Measurements from ENCODE around the gene SEC14L5.

Gene SEC14L5

GRCh38 chr16:4991754-4992153, 33.6 kb downstream of the SEC14L5 start:
- Histone ChIP-seq H3K36me3 (ENCODE audit: control insufficient read depth in 2 of 2, insufficient read depth in 2 of 2, low read length in 2 of 2) (no peaks in the 10 kb centered on the region), H3K4me3 (ENCODE audit: low read length in 2 of 2) (no peak overlapping the region), H3K9me3 (ENCODE audit: control insufficient read depth in 2 of 2, low read length in 2 of 2) (no peaks in the 10 kb centered on the region), H3K27me3 (ENCODE audit: control insufficient read depth in 2 of 2, insufficient read depth in 2 of 2, low read length in 2 of 2) (peaks cover 3 to 7% of the 10 kb centered on the region in 2 donors), H3K4me1 (ENCODE audit: control insufficient read depth in 2 of 2, insufficient read depth in 2 of 2, low read length in 2 of 2) (no peaks in the 10 kb centered on the region), H3K9ac (ENCODE audit: low read depth in 1 of 2, low read length in 2 of 2) (no peak overlapping the region), H3K27ac (ENCODE audit: low read depth in 2 of 2, low read length in 2 of 2) (no peak overlapping the region)

DNA sequence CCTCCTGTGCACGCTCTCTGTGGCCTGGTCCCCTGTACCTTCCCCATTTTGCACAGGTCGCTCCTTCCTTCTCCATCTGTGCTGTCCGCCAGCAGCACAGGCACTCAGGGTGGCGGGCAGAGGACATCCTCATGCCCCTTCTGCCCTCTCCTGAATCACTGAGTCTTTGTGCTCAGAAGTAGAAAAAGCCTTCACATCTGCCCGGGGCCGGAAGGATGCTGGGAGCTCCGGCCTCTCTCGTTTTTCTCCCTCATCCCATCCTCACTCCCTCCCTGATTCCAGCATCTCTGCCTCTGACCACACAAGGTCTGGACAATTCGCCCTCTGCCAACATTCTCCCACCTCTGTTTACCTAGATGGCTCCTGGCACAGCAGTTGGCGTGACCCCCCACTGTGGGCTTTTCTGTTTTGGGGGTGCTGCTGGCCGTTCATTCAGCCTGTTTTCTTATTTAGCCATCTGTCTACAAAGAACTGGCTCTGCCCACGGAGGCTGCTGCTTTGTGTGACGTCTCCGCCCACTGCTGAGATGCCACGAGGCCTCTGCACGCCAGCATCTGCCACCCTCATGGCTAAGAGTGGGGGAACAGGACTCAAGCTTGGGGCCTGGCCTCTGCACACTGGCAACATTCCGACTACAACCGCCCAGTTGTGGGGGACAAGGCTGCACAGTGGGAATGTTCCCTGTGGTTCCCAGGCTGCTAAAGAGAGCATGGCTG, 36.7 kb downstream of the SEC14L5 start:
- no peaks in the 10 kb centered on the region for H3K27me3 ChIP-seq (ENCODE audit: control insufficient read depth in 2 of 2, insufficient read depth in 2 of 2, low read length in 2 of 2)
- H3K36me3 ChIP-seq (ENCODE audit: control insufficient read depth in 2 of 2, insufficient read depth in 2 of 2, low read length in 2 of 2): no peaks in the 10 kb centered on the region
- no peaks in the 10 kb centered on the region for H3K4me1 ChIP-seq (ENCODE audit: control insufficient read depth in 2 of 2, insufficient read depth in 2 of 2, low read length in 2 of 2)
- H3K4me3 ChIP-seq (ENCODE audit: low read length in 2 of 2): no peak overlapping the region
- no peak overlapping the region for H3K9ac ChIP-seq (ENCODE audit: low read depth in 1 of 2, low read length in 2 of 2)
- H3K9me3 ChIP-seq (ENCODE audit: control insufficient read depth in 2 of 2, low read length in 2 of 2): no peaks in the 10 kb centered on the region
- H3K27ac ChIP-seq (ENCODE audit: low read depth in 2 of 2, low read length in 2 of 2): no peak overlapping the region

- no peaks in the 10 kb centered on the region for H3K36me3 ChIP-seq (ENCODE audit: control insufficient read depth in 2 of 2, insufficient read depth in 2 of 2, low read length in 2 of 2)
- no peaks in the 10 kb centered on the region for H3K4me1 ChIP-seq (ENCODE audit: control insufficient read depth in 2 of 2, insufficient read depth in 2 of 2, low read length in 2 of 2)
- no peaks in the 10 kb centered on the region for H3K27me3 ChIP-seq (ENCODE audit: control insufficient read depth in 2 of 2, insufficient read depth in 2 of 2, low read length in 2 of 2)
- H3K27ac ChIP-seq (ENCODE audit: low read depth in 2 of 2, low read length in 2 of 2): no peak overlapping the region
- H3K4me3 ChIP-seq (ENCODE audit: low read length in 2 of 2): no peak overlapping the region
- no peak overlapping the region for H3K9ac ChIP-seq (ENCODE audit: low read depth in 1 of 2, low read length in 2 of 2)
- no peaks in the 10 kb centered on the region for H3K9me3 ChIP-seq (ENCODE audit: control insufficient read depth in 2 of 2, low read length in 2 of 2)
Observed at GRCh38 chr16:5000573-5001001, 42.5 kb downstream of the SEC14L5 start.

GRCh38 chr16:5001571-5001970, 43.4 kb downstream of the SEC14L5 start:
- no peaks in the 10 kb centered on the region for H3K27me3 ChIP-seq (ENCODE audit: control insufficient read depth in 2 of 2, insufficient read depth in 2 of 2, low read length in 2 of 2)
- H3K4me3 ChIP-seq (ENCODE audit: low read length in 2 of 2): no peak overlapping the region
- H3K36me3 ChIP-seq (ENCODE audit: control insufficient read depth in 2 of 2, insufficient read depth in 2 of 2, low read length in 2 of 2): no peaks in the 10 kb centered on the region

GRCh38 chr16:5001986-5002385, 43.9 kb downstream of the SEC14L5 start:
- Histone ChIP-seq H3K9ac (ENCODE audit: low read depth in 1 of 2, low read length in 2 of 2) (no peak overlapping the region), H3K27ac (ENCODE audit: low read depth in 2 of 2, low read length in 2 of 2) (no peak overlapping the region), H3K27me3 (ENCODE audit: control insufficient read depth in 2 of 2, insufficient read depth in 2 of 2, low read length in 2 of 2) (no peaks in the 10 kb centered on the region), H3K9me3 (ENCODE audit: control insufficient read depth in 2 of 2, low read length in 2 of 2) (no peaks in the 10 kb centered on the region), H3K4me3 (ENCODE audit: low read length in 2 of 2) (no peak overlapping the region), H3K36me3 (ENCODE audit: control insufficient read depth in 2 of 2, insufficient read depth in 2 of 2, low read length in 2 of 2) (no peaks in the 10 kb centered on the region), H3K4me1 (ENCODE audit: control insufficient read depth in 2 of 2, insufficient read depth in 2 of 2, low read length in 2 of 2) (no peaks in the 10 kb centered on the region)

More at GRCh38 chr16:5001571-5001970, 43.4 kb downstream of the SEC14L5 start:
- H3K9me3 ChIP-seq (ENCODE audit: control insufficient read depth in 2 of 2, low read length in 2 of 2): no peaks in the 10 kb centered on the region
- H3K27ac ChIP-seq (ENCODE audit: low read depth in 2 of 2, low read length in 2 of 2): no peak overlapping the region
- H3K9ac ChIP-seq (ENCODE audit: low read depth in 1 of 2, low read length in 2 of 2): no peak overlapping the region
- H3K4me1 ChIP-seq (ENCODE audit: control insufficient read depth in 2 of 2, insufficient read depth in 2 of 2, low read length in 2 of 2): no peaks in the 10 kb centered on the region

GRCh38 chr16:5002699-5003143, 44.6 kb downstream of the SEC14L5 start:
- H3K27me3 ChIP-seq (ENCODE audit: control insufficient read depth in 2 of 2, insufficient read depth in 2 of 2, low read length in 2 of 2): no peaks in the 10 kb centered on the region
- no peaks in the 10 kb centered on the region for H3K4me1 ChIP-seq (ENCODE audit: control insufficient read depth in 2 of 2, insufficient read depth in 2 of 2, low read length in 2 of 2)
- H3K4me3 ChIP-seq (ENCODE audit: low read length in 2 of 2): no peak overlapping the region
- H3K9ac ChIP-seq (ENCODE audit: low read depth in 1 of 2, low read length in 2 of 2): no peak overlapping the region
- no peaks in the 10 kb centered on the region for H3K9me3 ChIP-seq (ENCODE audit: control insufficient read depth in 2 of 2, low read length in 2 of 2)
- H3K27ac ChIP-seq (ENCODE audit: low read depth in 2 of 2, low read length in 2 of 2): no peak overlapping the region
- no peaks in the 10 kb centered on the region for H3K36me3 ChIP-seq (ENCODE audit: control insufficient read depth in 2 of 2, insufficient read depth in 2 of 2, low read length in 2 of 2)

GRCh38 chr16:5003211-5003610, 45.1 kb downstream of the SEC14L5 start:
- Histone ChIP-seq H3K4me3 (ENCODE audit: low read length in 2 of 2) (no peak overlapping the region), H3K9ac (ENCODE audit: low read depth in 1 of 2, low read length in 2 of 2) (no peak overlapping the region), H3K27me3 (ENCODE audit: control insufficient read depth in 2 of 2, insufficient read depth in 2 of 2, low read length in 2 of 2) (no peaks in the 10 kb centered on the region), H3K9me3 (ENCODE audit: control insufficient read depth in 2 of 2, low read length in 2 of 2) (no peaks in the 10 kb centered on the region), H3K27ac (ENCODE audit: low read depth in 2 of 2, low read length in 2 of 2) (no peak overlapping the region), H3K4me1 (ENCODE audit: control insufficient read depth in 2 of 2, insufficient read depth in 2 of 2, low read length in 2 of 2) (no peaks in the 10 kb centered on the region), H3K36me3 (ENCODE audit: control insufficient read depth in 2 of 2, insufficient read depth in 2 of 2, low read length in 2 of 2) (no peaks in the 10 kb centered on the region)

GRCh38 chr16:5003828-5004227, 45.7 kb downstream of the SEC14L5 start:
- Histone ChIP-seq H3K36me3 (ENCODE audit: control insufficient read depth in 2 of 2, insufficient read depth in 2 of 2, low read length in 2 of 2) (no peaks in the 10 kb centered on the region), H3K4me3 (ENCODE audit: low read length in 2 of 2) (no peak overlapping the region), H3K9ac (ENCODE audit: low read depth in 1 of 2, low read length in 2 of 2) (no peak overlapping the region), H3K4me1 (ENCODE audit: control insufficient read depth in 2 of 2, insufficient read depth in 2 of 2, low read length in 2 of 2) (no peaks in the 10 kb centered on the region), H3K27ac (ENCODE audit: low read depth in 2 of 2, low read length in 2 of 2) (no peak overlapping the region), H3K27me3 (ENCODE audit: control insufficient read depth in 2 of 2, insufficient read depth in 2 of 2, low read length in 2 of 2) (no peaks in the 10 kb centered on the region), H3K9me3 (ENCODE audit: control insufficient read depth in 2 of 2, low read length in 2 of 2) (no peaks in the 10 kb centered on the region)

DNA sequence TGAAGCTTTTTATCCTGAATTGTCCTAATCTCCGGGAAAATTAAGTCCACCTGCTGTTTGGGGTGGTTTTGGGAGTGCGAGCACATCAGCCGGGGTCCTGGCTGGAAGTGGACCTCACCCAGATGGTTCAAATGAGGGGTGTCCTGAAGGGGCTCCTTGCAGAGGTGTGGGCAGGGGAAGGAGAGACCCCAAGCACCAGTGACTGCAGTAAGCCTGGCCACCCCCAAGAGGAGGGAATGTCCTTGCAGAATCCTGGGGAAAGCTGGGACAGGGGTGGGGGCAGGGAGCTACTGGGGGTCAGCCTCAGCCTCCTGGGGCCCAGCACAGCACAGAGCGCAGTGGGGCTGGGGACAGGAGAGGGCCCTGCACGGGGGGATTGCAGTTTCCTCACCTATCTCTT, 46.2 kb downstream of the SEC14L5 start:
- H3K27ac ChIP-seq (ENCODE audit: low read depth in 2 of 2, low read length in 2 of 2): no peak overlapping the region
- H3K9ac ChIP-seq (ENCODE audit: low read depth in 1 of 2, low read length in 2 of 2): no peak overlapping the region

DNA sequence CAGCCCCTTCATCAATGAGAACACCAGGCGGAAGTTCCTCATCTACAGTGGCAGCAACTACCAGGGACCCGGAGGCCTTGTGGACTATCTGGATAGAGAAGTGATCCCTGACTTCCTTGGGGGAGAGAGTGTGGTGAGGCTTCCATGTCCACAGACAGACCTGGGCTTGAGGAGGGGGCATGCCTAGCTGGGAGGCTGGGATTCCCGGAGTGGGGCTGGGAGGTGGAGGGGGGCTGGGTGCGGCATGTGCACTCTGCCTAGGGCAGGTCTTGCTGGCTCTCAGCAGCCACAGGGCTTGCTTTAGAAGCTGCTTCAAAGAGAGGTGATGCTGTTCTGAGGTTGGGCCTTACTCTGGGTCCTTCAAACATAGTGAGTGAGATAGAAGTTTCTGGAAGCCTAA, 47.8 kb downstream of the SEC14L5 start:
- no peaks in the 10 kb centered on the region for H3K4me1 ChIP-seq (ENCODE audit: control insufficient read depth in 2 of 2, insufficient read depth in 2 of 2, low read length in 2 of 2)
- no peak overlapping the region for H3K4me3 ChIP-seq (ENCODE audit: low read length in 2 of 2)
- no peaks in the 10 kb centered on the region for H3K27me3 ChIP-seq (ENCODE audit: control insufficient read depth in 2 of 2, insufficient read depth in 2 of 2, low read length in 2 of 2)
- no peak overlapping the region for H3K27ac ChIP-seq (ENCODE audit: low read depth in 2 of 2, low read length in 2 of 2)
- H3K9ac ChIP-seq (ENCODE audit: low read depth in 1 of 2, low read length in 2 of 2): no peak overlapping the region
- H3K36me3 ChIP-seq (ENCODE audit: control insufficient read depth in 2 of 2, insufficient read depth in 2 of 2, low read length in 2 of 2): no peaks in the 10 kb centered on the region
- H3K9me3 ChIP-seq (ENCODE audit: control insufficient read depth in 2 of 2, low read length in 2 of 2): no peaks in the 10 kb centered on the region

More for the DNA sequence above, 46.2 kb downstream of the SEC14L5 start:
- no peaks in the 10 kb centered on the region for H3K27me3 ChIP-seq (ENCODE audit: control insufficient read depth in 2 of 2, insufficient read depth in 2 of 2, low read length in 2 of 2)
- no peaks in the 10 kb centered on the region for H3K9me3 ChIP-seq (ENCODE audit: control insufficient read depth in 2 of 2, low read length in 2 of 2)
- H3K4me1 ChIP-seq (ENCODE audit: control insufficient read depth in 2 of 2, insufficient read depth in 2 of 2, low read length in 2 of 2): no peaks in the 10 kb centered on the region
- no peak overlapping the region for H3K4me3 ChIP-seq (ENCODE audit: low read length in 2 of 2)
- no peaks in the 10 kb centered on the region for H3K36me3 ChIP-seq (ENCODE audit: control insufficient read depth in 2 of 2, insufficient read depth in 2 of 2, low read length in 2 of 2)

Data from mucosa of rectum (tissue), 2 donors.